Smooth muscle cell of the brain vasculature (primary cell): ENCODE data around the gene FRRS1L.

Experiments used
- DNase-seq: peaks from one replicate; pipeline ENCODE4 v3.0.0-alpha.2; 2012; ENCODE audit warnings: low read depth, low spot score

FRRS1L gene

DNA sequence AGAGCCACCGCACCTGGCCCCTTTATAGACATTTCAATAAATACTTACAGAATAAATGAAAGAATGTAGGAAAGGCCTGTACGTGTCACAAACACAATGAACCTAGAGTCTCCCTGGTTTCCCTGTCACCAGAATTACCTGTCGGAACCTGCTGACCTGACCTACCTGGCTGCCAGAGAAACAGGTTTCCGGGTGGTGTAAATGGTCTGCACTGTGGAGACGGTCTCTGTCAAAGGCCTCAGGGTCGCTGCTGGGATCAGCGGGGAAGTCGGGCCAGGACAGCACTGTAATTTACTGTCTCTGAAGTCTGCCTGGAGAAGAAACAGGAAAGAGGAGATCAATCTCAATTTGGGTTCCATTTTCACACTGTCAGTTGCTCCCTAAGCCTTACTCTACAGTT lies 9.3 kb upstream of the FRRS1L start:
- no peak for DNase-seq

- DNase-seq = no peak
Measured at GRCh38 chr9:109172935-109173334, 5.9 kb upstream of the FRRS1L start.

GRCh38 chr9:109171926-109172325 lies 4.9 kb upstream of the FRRS1L start:
- DNase-seq = no peak

- no peak for DNase-seq
Measured at GRCh38 chr9:109168170-109168569, 1.1 kb upstream of the FRRS1L start.

DNA sequence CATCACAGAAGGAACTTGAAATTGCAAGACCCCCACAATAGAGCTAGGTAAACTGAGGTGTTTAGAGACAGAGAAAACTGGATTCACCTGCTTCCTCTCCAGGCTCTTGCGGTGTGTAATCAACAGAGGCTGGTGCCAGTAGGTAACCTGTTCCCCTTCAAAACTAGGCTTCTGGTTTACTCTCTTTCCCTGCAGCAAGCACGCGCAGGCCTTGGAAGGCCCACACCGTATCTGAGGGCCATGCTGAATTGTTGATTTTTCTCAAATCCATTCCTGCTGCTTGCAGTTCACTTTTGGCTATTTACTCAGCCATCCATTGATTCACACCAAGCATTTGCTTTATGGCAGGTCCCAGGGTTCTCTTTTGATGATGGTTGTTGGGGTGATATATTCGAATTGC lies 667 bp upstream of the FRRS1L start:
- DNase-seq = no peak

- no peak for DNase-seq
Measured at GRCh38 chr9:109166171-109166770, 778 bp downstream of the FRRS1L start.

- no peak for DNase-seq
Measured at GRCh38 chr9:109164042-109164441, 3.0 kb downstream of the FRRS1L start.

GRCh38 chr9:109163194-109163593 lies 3.9 kb downstream of the FRRS1L start:
- DNase-seq = no peak

DNA sequence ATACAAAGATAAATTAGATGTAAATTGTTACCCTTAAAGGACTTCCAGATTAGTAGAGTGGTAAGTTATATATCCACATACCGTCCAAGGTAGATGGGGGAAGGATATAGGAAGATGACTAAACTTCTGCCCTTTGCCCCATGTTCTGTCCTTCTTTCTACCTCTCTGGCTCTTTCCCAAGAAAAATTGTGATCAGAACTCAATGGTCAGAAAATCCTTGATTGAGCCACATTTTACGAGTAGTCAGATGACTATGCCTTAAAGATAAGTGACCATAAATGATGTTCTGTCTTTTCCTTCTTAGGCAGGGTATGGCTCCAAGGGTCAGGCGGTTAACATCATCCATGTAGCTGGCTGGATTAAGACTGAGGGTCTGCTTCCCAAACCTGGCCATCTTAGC lies 4.4 kb downstream of the FRRS1L start:
- no peak for DNase-seq

GRCh38 chr9:109161471-109161870 lies 5.6 kb downstream of the FRRS1L start:
- DNase-seq = no peak

DNA sequence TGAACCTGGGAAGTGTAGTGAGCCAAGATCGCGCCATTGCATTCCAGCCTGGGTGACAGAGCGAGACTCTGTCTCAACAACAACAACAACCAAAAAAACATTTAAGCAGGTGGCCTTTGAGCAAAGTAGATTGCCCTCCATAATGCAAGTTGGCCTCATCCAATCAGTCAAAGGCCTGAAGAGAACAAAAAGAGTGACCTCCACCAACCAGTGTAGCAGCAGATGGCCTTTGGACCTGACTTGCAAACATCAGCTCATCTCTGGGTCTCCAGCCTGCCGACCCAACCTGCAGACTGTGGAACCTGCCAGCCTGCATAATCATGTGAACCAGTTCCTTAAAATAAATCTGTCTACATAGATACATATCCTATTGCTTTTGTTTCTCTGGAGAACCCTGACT lies 7.5 kb downstream of the FRRS1L start:
- no peak for DNase-seq

- no peak for DNase-seq
Measured at GRCh38 chr9:109158651-109159050, 8.4 kb downstream of the FRRS1L start.

DNA sequence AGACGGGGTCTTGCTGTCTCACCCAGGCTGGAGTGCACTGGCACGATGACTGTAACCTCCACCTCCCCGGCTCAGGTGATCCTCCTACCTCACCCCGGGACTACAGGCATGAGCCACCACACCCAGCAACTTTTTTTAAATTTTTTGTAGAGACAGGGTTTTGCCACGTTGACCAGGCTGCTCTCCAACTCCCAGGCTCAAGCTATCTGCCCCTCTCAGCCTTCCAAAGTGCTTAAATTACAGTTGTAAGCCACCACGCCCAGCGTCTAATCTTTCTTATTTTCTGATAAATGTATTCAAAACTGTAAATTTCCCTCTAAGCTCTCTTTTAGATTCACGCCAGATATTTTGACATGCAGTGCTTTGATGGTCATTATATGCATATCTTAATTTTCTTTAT lies 10.3 kb downstream of the FRRS1L start:
- DNase-seq = no peak

GRCh38 chr9:109150925-109151545 lies 16.0 kb downstream of the FRRS1L start:
- no peak for DNase-seq

- no peak for DNase-seq
Measured at GRCh38 chr9:109149722-109150121, 17.3 kb downstream of the FRRS1L start.

DNA sequence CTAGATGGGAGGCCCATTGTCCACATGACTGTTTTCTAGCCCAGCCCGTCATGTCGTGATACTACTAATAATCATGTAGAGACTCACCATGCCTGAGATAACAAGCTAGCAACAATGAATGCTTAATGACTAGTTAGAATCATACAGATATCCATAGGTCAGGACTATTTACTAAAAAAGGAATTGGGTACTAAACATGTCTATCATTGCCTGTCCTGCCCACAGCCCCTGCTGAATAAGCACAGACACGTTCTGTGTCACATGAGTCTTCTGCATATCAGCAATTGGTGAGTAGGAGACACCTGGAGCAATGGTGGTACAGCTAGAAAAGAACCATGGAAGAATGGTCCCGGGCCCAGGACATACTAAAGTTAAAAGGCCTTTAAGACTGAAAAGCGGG lies 18.0 kb downstream of the FRRS1L start:
- DNase-seq = no peak

- DNase-seq = no peak
Measured at GRCh38 chr9:109145051-109145450, 22.0 kb downstream of the FRRS1L start.

DNA sequence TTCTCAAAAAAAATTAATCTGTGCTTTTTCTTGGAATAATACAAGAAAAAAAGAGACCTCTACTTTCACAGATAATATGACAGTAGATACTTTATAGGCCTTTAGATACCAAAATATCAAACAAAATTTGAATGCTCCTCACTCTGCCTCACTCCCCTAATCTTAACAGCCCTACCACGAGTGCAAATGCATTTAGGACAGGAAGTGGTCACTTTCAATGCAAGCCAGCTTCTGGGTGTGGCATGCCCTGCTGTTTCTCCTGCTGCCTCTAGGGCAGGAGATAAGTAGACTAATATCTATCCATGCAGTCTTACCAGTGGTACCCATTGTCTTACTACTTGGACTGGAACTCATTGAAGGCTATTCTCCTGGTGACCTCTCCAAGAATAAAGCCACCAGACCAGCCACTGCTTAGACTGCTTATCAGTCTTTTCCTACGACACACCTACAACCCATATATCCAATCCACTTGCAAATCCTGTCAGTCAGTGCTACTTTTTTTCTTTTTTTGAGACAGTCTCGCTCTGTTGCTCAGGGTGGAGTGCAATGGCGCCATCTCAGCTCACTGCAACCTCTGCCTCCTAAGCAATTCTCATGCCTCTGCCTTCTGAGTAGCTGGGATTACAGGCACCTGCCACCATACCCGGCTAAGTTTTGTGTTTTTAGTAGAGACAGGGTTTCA lies 23.0 kb downstream of the FRRS1L start:
- no peak for DNase-seq

- DNase-seq = no peak
Measured at GRCh38 chr9:109141375-109141774, 25.7 kb downstream of the FRRS1L start.

DNA sequence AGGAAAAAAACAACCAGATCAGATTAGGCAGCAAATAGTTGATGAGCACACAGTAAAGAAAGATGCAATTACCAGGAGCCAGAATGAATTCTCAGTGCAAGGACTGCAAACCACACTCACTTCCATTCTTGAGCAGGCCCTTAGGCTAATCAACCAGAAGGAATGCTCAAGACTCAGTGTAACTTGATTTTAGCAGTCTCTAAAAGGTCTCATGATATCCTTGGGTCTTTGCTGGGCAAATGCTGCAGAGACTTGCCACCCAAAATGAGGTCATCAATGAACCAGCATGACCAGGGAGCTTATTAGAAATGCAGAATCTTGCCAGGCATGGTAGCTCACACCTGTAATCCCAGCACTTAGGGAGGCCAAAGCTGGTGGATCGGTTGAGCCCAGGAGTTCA lies 27.2 kb downstream of the FRRS1L start:
- DNase-seq = no peak

- DNase-seq = no peak
Measured at GRCh38 chr9:109138421-109138820, 28.6 kb downstream of the FRRS1L start.

DNA sequence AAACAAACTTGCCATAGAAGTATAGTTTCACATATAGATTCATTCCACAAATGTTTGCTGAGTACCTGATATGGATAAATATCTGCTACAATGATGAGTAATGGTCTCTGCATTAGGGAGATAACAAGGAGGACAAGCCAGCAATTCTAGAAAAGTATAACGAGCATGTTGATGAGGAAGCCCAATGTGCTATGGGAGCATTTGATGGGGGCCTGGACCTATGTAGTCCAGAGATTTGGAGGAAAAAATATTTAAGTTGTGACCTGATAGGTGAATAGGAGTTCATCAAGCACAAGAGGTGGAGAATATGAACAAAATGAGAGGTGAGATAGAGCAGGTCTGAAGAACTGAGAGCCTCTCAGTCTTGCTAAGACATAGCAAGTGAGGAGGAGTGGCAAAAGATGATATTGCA lies 32.9 kb downstream of the FRRS1L start:
- DNase-seq = no peak

GRCh38 chr9:109133533-109133932 lies 33.5 kb downstream of the FRRS1L start:
- DNase-seq = no peak
